ENCODE results near the gene CNN1.

- TF ChIP-seq FOXM1 (IDR thresholded peaks at IDR 0.05; ENCODE audit: low read depth) (no peak), FOXM1 (CRISPR knock-in tag; IDR thresholded peaks at IDR 0.05; ENCODE audit: low read depth) (no peak), XRCC5 (IDR thresholded peaks at IDR 0.05; ENCODE audit: low read depth, low read length) (no peak), POLR3A (IDR thresholded peaks at IDR 0.05; ENCODE audit: borderline replicate concordance, extremely low read depth, insufficient read depth, insufficient read length) (no peak), POLR2AphosphoS5 (IDR thresholded peaks at IDR 0.05; ENCODE audit: control insufficient read depth, insufficient read depth, low read depth, low read length) (no peak), ZNF318 (IDR thresholded peaks at IDR 0.05; ENCODE audit: borderline replicate concordance in 1 of 2, low read depth in 1 of 2) (no peak), MAFK (IDR thresholded peaks at IDR 0.05; ENCODE audit: low read length) (no peak), NONO (IDR thresholded peaks at IDR 0.05; ENCODE audit: low read depth in 2 of 2, low read length in 1 of 2) (no peak)
Measured at GRCh38 chr19:11499220-11499726, 39.4 kb upstream of the CNN1 start.
